SHP77 (cell line): ENCODE results near the gene FAM98C.

Source experiments
- DNase-seq, 2 experiments: peaks; one replicate each; lab custom pipeline; 2025; lab: John Stamatoyannopoulos, UW

FAM98C gene

GRCh38 chr19:38378866-38379265, 24.0 kb upstream of the FAM98C start:
- no peak for DNase-seq

GRCh38 chr19:38381138-38381537, 21.8 kb upstream of the FAM98C start:
- DNase-seq = no peak

- DNase-seq = no peak
Measured at GRCh38 chr19:38383184-38383583, 19.7 kb upstream of the FAM98C start.

GRCh38 chr19:38383743-38384142, 19.1 kb upstream of the FAM98C start:
- no peak for DNase-seq

- DNase-seq = peak; percentile 32 to 41
Measured at GRCh38 chr19:38384209-38385027, 18.5 kb upstream of the FAM98C start.

GRCh38 chr19:38385057-38385803, 17.7 kb upstream of the FAM98C start:
- no peak for DNase-seq

- DNase-seq = no peak
Measured at GRCh38 chr19:38385804-38386257, 17.1 kb upstream of the FAM98C start.

GRCh38 chr19:38386300-38386970, 16.5 kb upstream of the FAM98C start:
- no peak for DNase-seq

GRCh38 chr19:38386971-38387549, 15.8 kb upstream of the FAM98C start:
- no peak for DNase-seq

- DNase-seq = peak; percentile 93 to 95
Measured at GRCh38 chr19:38387550-38388348, 15.1 kb upstream of the FAM98C start, which contains the start of gene GGN. TSS of gene GGN (minus strand) at chr19:38388034. CDS start at chr19:38387261, 773 bp downstream.

- peak in 1 of 2 experiments; percentile 80 for DNase-seq
Measured at GRCh38 chr19:38388349-38389100, 14.4 kb upstream of the FAM98C start, which contains the start of gene SPRED3. TSS of gene SPRED3 (plus strand) at chr19:38388697. CDS start at chr19:38390303, 1,606 bp downstream.

- DNase-seq = peak in 1 of 2 experiments; percentile 63
Measured at GRCh38 chr19:38389101-38389925, 13.6 kb upstream of the FAM98C start.

- DNase-seq = no peak
Measured at GRCh38 chr19:38389957-38390924, 12.7 kb upstream of the FAM98C start.

GRCh38 chr19:38391911-38392464, 10.9 kb upstream of the FAM98C start:
- DNase-seq = no peak

- no peak for DNase-seq
Measured at GRCh38 chr19:38392707-38393308, 10.1 kb upstream of the FAM98C start.

GRCh38 chr19:38394488-38394887, 8.4 kb upstream of the FAM98C start:
- DNase-seq = no peak

- no peak for DNase-seq
Measured at GRCh38 chr19:38395381-38396114, 7.3 kb upstream of the FAM98C start.
